Islet of Langerhans (tissue), 1 donor: ENCODE measurements around the gene TSNAXIP1.

Source experiments
- FAIRE-seq: peaks from one replicate; lab custom pipeline; 2011; peaks lifted over from hg19 to GRCh38; lab: Jason Lieb, UNC

TSNAXIP1 gene, protein sequence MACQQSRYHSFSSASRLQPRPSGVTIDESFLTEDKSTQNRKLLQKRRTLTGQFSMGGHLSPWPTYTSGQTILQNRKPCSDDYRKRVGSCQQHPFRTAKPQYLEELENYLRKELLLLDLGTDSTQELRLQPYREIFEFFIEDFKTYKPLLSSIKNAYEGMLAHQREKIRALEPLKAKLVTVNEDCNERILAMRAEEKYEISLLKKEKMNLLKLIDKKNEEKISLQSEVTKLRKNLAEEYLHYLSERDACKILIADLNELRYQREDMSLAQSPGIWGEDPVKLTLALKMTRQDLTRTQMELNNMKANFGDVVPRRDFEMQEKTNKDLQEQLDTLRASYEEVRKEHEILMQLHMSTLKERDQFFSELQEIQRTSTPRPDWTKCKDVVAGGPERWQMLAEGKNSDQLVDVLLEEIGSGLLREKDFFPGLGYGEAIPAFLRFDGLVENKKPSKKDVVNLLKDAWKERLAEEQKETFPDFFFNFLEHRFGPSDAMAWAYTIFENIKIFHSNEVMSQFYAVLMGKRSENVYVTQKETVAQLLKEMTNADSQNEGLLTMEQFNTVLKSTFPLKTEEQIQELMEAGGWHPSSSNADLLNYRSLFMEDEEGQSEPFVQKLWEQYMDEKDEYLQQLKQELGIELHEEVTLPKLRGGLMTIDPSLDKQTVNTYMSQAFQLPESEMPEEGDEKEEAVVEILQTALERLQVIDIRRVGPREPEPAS

DNA sequence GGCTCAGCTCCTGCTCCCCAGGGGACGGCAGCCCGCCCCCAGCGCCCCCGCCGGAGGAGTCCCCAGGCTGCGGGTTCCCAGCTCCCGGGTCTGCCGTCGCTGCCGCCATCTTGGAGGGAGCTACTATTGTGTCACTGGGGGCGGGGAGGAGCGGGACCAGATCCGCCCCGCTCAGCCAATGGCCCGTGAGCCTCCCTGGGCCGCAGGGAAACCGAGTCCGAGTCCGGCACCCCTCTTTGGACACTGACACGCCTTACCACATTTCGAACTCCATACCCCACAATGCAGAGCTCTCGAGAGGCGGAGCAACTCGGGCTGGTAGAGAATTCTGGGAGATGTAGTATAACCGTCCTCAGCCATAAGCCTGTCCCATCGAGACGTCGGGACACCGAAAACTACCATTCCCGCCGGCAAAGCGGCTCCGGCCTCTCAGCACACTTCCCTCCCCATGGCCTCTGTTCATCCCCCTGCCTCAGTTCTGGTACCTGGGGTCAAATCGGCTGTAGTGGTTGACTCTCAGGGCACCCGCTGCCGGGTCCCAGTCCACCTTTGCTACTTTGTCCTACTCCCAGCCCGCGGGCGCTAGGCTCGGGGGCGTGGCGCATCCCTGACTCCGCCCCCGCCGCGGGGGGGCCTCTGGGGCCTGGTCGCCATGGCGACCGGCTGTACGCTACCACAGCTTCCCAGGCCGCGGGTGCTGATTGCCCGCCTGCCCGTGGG is at the start of gene TSNAXIP1, which contains the start of gene RANBP10:
TSNAXIP1 (plus strand) TSS at position 462 of the 720 bp plus-strand sequence. CDS start 261 bp downstream, outside the sequence.
RANBP10 (minus strand) TSS at position 133 of the 720 bp plus-strand sequence; CDS start at position 109, 24 bp downstream.
- peak; percentile 38 for FAIRE-seq

DNA sequence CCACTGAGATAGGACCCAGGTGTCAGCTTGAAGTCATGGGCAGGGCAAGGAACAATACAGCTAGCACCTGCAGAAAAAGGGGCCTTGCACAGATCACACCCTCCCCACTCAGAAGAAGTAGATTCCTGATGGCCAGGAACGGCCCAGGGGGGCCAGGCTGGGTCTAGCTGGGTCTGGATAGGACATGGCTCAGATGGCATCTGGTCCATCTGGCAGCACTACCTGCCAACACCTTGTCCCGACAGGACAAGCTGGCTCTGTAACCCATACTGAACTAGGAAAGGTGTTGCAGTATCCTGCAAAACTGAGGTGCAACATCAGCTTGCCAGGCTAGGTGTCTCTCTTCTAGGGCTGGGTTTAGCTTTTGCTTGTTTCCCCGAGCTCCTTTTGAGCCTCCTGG is 48.7 kb upstream of the TSNAXIP1 start:
- no peak for FAIRE-seq

DNA sequence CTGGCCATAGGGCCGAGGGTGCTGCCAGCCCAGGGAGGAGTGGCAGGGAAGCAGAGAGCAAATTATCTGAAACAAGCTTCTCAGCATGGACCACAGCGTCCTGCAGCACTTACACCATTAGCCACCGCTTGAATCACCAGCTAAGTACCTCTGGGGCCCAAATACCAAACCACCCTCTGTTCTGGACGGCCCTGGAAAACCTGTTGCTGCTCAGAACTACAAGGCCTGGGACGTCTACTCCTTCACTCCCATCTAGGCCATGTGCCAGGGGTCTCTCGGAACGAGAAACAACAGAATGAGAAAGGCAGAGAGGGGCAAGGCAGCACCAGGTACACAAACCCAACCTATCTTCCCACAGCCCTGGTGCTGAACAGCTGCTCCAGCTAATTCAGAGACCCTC is 47.7 kb upstream of the TSNAXIP1 start:
- FAIRE-seq: no peak

DNA sequence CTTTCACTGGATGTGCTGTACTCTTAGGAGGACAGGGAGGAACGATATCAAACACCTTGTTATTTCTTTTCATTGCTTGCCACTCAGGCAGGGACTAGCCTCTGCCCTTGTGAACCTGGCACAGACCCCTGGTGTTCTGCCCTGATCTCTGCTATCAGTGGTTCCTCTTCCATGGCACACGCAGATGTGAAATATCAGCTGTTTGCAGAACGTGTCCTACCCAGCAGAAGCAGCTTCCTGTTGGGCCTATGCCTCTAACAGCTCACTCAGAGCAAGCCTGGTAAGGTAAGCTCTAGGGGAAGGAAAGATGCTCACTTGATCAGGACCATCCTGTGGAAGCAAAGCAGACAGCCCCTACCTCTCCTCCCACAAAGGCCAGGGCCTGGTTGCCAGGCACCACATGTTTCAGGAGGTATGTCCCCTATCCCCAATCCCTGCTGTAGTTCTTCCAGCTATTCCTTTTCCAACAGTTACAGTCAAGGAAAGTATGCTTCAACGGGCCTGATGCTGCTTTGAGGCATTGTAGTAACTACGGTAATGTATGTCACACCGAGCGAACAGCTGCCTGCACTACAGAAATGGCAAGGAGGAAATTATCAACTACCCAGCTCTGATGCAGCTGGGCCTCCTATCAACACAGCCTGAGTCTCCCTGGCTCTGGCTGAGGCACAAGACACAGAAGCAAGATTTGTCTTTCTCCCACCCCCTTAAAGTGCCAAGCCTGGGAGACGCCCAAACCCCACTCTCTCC is 46.3 kb upstream of the TSNAXIP1 start:
- no peak for FAIRE-seq

DNA sequence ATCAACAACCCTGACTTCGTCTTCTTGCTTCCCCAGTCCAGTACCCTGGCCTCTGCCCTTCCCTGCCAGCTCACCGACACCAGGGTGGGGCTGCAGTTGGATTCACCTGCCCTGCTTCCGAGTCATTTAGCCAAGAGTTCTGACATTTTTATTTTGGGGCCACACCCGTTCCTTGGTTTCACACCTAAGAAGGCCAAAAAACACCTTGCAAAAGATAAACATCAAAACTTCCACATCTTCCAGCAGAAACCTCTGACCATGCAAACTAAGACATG is 45.8 kb upstream of the TSNAXIP1 start:
- no peak for FAIRE-seq

DNA sequence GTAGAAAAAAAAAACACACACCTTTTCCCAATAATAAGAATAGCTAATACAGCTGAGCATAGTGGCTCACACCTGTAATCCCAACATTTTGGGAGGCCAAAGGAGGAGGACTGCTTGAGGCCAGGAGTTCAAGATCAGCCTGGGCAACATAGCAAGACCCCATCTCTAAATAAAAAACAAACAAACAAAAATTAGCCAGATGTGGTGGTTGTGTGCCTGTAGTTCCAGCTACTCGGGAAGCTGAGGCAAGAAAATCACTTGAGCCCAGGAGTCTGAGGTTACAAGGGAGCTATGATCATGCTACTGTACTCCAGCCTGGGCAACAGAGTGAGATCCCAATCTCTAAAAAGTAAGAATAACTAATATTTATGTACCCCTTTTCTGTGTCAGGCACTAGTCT is 44.8 kb upstream of the TSNAXIP1 start:
- no peak for FAIRE-seq

DNA sequence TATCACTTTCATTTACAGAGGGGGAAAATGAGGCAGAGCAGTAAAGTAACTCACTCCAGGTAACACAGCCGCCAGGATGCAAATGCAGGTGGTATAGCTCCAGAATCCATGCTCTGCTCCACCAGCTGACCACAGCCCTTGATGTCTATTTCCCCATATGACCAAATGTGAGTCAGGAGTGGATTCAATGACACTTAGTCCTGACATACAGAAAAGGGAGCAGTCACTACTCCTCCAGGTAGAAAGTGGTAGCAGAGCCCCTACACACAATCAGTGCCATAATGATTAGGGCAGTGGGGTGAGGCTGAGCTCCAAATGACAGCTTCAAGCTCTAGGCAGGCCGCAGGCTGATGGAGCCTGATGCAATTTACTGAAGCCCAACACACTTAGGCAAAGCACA is 44.3 kb upstream of the TSNAXIP1 start:
- FAIRE-seq: no peak

DNA sequence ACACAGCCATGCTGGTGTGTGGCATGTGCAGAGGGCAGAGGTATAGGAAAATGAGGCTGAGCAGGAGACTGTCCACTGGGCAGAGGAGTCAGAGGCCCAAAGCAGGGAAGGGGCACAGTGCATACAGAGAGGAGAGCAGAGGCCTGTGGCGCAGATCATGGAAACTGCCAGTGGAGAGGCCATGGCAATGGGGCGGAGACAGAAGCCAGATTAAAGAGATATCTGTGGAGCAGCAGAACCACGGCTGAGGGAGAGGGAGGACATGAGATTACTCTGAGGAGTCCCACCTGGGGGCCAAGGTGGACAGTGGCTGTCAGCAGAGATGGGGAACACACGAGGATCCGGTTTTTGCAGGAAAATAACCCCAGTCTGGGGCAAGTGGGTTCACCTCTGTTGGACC is 43.6 kb upstream of the TSNAXIP1 start:
- FAIRE-seq: no peak

DNA sequence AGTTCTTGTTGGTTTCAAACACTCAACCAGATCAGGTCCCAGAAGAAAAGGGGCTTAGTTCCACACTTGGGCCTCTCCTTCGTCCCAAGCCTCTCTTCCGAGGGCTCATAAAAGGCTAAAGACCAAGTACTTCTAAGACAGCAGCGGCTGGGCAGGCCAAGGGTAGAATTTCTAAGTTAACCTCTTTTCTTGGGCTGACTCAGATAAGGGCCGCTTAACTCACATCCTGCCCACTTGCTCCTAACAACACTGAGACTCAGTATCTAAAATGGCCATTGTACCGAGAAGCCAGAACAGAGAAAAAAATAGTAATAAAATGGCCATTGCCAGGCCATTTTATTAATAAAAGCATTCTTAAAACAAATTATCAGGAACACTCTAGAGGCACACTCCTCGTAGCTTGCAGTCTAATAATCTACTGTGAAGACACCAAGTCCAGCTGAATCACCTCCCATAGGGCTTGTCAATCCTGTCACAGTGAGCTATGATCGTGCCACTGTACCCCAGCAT is 42.5 kb upstream of the TSNAXIP1 start:
- FAIRE-seq: no peak

DNA sequence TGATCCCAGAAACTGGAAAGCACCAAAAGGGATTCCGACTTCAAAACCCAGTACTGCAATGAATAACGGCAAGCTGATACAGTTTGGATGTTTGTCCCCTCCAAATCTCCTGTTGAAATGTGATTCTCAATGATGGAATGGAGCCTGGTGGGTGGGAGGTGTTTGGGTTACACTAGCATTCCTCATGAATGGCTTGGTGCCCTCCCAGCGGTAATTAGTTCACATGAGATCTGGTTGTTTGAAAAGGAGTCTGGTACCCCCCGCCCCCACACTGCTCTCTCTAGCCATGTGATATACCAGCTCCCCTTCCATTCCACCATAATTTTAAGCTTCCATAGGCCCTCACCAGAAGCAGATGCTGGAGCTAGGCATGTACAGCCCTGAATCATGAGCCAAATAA is 40.4 kb upstream of the TSNAXIP1 start:
- FAIRE-seq: no peak

DNA sequence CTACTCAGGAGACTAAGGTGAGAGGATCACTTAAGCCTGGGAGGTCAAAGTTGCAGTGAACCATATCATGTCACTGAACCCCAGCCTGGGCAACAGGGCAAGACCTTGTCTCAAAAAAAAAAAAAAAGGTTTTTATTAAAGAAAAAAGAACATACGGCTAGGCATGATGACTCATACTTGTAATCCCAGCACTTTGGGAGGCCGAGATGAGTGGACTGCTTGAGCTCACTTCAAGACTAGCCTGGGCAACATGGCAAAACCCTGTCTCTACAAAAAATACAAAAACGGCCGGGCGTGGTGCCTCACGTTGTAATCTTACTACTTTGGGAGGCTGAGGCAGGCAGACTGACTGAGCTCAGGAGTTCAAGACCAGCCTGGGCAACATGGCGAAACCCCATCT is 38.7 kb upstream of the TSNAXIP1 start:
- no peak for FAIRE-seq

DNA sequence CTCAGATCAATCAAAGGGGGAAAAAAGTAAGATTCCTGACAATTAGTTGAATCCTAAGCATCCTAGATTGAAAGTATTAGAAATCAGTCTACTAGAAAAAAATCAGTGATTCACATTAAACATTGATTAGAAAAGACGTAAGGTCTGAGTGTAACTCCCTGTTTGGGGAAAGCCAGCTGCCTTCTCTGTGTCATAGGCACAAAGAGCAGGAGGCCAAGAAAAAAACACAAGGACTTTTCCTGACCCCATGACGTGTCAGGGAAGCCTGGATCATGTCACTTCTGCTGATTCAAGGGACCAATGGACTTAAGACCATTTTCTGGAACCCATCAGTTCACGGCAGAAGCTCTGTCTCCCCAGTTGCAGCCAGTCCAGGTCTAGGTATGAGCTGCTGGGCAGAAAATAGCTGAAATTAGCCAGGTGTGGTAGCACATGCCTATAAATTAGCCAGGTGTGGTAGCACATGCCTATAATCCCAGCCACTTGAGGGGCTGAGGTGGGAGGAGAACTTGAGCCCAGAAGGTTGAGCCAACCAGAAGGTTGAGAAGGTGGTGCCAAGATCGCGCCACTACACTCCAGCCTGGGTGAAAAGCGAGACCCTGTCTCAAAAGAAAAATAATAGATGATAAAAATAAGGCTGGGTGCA is 36.2 kb upstream of the TSNAXIP1 start:
- no peak for FAIRE-seq

DNA sequence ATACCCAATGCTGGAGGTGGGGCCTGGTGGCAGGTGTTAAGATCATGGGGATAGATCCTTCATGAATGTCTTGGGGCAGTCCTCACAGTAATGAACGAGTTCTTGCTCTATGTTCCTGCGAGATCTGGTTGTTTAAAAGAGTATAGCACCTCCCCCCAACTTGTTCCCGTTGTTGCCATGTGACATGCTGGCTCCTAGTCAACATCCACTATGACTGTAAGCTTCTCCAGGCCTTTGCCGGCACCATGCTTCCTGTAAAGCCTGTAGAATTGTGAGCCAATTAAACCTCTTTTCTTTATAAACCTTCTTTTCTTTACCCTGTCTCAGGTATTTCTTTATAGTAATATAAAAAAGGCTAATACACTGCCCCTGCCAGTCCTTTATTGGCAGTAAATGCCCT is 33.6 kb upstream of the TSNAXIP1 start:
- FAIRE-seq: no peak

DNA sequence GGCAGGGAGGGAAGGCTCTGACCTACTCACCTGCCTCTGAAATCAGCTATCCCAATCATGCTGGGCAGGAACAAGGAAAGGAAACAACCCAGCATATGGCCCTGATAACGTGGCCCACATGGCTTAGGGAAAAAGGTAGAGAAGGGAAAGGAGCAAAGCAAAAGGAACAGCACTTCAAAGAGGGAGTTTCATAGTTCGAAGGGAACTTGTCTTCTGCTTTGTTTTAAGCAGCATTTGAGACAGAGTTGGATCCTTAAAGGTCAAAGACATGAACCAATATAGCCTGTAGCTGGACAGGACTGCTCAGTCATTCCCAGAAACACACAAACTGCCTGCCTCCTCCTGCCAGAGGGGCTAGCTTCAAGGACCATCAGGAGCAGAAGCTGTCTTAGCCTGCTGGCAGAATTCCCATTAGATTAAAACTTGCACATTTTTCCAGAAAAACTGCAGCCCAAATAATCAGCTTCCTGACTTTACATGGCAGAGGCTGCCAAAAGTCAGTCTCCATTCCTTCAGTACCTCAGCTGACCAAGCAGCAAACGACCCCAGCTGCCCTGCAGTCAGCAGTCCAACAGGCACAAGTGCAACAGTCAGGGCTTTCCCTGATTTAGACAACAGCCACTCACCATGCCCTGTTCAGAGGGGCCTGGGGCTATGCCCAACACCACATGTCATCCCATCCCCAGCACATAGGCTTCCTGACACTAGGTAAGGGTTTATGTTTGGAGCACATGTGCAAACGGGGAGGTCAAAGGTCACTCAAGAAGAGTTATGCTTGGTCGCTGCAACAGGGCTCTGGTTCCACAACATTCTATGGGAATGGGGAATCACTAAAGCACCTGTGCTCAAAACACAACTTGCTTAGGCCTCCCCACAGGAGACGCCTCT is 32.9 kb upstream of the TSNAXIP1 start:
- no peak for FAIRE-seq

DNA sequence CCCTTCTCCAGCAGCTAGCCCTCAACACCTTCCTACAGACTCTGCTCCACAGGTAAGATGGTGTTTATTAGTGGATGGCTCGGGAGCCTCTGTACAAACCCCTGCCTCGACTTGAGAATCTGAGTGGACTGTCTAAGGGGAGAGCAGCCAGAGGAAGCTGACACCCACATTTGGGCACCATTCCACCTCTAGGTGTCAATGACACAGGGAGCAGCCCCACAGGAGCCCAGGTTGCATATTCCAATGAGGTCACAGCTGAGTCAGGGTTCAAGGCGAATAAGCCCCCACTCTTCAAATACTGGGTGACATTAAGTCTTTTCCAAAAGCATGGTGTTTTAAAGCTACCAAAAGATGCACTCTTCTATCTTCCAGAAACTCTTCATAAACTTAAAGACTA is 32.2 kb upstream of the TSNAXIP1 start:
- FAIRE-seq: no peak

DNA sequence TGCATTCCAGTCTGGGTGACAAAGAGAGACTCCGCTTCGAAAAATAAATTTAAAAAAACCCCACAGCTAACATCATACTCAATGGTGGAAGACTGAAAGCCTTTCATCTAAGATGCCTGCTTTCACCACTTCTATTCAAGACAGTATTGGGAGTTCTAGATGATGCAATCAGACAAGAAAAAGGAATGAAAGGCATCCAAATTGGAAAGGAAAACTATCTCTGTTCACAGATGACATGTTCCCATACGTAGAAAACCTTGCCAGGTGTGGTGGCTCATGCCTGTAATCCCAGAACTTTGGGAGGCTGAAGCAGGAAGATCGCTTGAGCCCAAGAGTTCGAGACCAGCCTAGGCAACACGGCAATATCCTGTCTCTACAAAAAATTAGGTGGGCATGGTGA is 31.4 kb upstream of the TSNAXIP1 start:
- no peak for FAIRE-seq

DNA sequence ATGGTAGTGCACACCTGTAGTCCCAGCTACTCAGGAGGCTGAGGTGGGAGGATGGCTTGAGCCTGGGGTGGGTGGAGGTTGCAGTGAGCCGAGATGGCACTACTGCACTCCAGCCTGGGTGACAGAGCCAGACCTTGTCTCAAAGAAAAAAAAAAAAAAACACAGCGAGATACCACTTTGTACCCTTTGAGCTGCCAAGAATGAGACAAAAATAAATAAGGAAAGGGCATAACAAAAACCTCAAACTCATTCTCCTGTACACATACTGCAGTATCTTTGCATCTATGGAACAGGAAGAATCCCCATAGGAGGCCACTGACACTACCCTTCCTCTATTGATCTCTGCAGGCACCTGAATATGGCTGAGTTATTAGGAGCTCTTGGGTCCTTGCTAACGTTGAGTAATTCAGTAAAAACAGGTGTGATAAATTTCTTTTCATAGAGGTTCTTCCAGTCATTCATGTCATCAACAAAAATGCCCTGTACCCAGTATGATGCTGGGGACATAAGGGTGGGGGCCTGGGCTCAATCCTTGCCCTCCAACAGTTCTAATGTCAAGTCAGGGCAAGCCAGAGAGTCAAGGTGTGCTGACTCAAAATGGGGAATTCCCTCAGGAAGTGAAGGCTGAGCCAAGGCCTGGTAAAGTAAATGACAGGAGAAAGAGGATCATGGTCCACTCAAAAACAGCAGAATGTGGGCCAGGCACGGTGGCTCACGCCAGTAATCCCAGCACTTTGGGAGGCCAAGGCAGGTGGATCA is 27.3 kb upstream of the TSNAXIP1 start:
- FAIRE-seq: no peak

DNA sequence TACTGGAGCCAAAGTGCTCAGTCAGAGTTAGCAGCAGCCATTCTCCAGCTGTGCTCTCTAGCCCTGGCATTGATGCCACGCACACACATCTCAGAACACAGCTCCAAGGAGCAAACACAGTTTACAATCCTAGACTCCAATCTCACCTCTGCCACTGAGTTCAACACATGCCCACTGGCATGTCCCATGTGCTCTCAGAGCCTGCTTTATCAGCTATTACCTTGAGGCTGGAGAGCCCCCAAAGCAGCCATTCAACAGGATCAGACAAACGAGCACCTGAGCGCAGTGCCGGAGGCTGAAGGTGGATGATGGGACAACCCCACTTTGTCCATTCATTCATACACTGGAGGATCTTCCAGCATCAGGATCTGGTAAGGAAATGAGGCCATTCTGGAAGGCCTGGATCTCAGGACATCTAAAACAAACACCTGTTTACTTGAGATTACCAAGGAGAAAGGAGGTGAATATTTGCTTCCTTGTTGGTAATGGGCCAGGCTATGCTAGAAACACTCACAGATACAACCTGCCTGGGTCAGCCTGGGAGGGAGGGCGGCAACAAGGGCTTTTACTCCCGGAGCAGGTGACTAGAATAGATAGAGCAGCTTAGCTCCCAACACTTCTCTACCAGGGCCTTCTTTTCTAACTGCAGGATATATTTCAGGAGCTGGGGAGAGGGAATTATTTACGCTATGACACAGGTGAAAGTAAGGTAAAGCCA is 25.7 kb upstream of the TSNAXIP1 start:
- no peak for FAIRE-seq

DNA sequence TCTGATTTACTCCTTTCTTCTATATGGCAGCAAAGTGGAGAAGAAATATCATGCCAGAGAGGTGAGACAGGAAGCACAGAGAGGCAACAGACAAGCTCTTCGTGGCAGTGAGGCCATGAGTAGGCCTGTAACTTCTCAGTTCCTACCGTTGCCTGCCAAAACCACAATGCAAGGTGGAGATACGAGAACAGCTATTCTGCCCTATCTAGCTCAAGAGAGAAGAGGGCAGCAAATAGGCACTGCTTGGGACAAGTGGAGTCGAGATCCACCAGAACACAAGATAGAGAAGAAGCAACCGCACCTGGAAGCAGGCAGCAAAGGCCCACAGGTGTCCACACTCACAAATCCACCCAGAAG is 25.1 kb upstream of the TSNAXIP1 start:
- FAIRE-seq: no peak
